ENCODE data around the gene DISP3. TPM values are rescaled to one million over a fixed set of nuclear protein-coding genes. Genes with fewer than 3 reads are reported as not detected.

Gene DISP3
- total and polyA plus RNA-seq, 2 experiments from 2014 or later, result 0.10 TPM; not detected in 1

GRCh38 chr1:11567244-11568065, 88.5 kb downstream of the DISP3 start:
- 87% methylated on average over 11 of the region's 11 CpGs for WGBS (ENCODE audit: low lambda C conversion rate, missing lambda C conversion rate)
- H2AFZ ChIP-seq, result no peak overlapping the region
- TF ChIP-seq, protein P1, sequence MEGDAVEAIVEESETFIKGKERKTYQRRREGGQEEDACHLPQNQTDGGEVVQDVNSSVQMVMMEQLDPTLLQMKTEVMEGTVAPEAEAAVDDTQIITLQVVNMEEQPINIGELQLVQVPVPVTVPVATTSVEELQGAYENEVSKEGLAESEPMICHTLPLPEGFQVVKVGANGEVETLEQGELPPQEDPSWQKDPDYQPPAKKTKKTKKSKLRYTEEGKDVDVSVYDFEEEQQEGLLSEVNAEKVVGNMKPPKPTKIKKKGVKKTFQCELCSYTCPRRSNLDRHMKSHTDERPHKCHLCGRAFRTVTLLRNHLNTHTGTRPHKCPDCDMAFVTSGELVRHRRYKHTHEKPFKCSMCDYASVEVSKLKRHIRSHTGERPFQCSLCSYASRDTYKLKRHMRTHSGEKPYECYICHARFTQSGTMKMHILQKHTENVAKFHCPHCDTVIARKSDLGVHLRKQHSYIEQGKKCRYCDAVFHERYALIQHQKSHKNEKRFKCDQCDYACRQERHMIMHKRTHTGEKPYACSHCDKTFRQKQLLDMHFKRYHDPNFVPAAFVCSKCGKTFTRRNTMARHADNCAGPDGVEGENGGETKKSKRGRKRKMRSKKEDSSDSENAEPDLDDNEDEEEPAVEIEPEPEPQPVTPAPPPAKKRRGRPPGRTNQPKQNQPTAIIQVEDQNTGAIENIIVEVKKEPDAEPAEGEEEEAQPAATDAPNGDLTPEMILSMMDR (IDR thresholded peaks at IDR 0.05; ENCODE audit: poor library complexity), result no peak
- TF ChIP-seq EZH2 (IDR thresholded peaks at IDR 0.05; ENCODE audit: borderline replicate concordance) (no peak), EZH2phosphoT487 (IDR thresholded peaks at IDR 0.05; ENCODE audit: low read depth, severe bottlenecking, unreplicated experiment) (no peak)

GRCh38 chr1:11568687-11569086, 89.7 kb downstream of the DISP3 start:
- Histone ChIP-seq H3K4me1 (ENCODE audit: insufficient read depth) (no peaks in the 10 kb centered on the region), H3K36me3 (replicated peaks; ENCODE audit: insufficient read depth, low read depth) (no peaks in the 10 kb centered on the region), H3K4me2 (no peak overlapping the region), H3K9me2 (replicated peaks; ENCODE audit: insufficient read depth) (no peaks in the 10 kb centered on the region), H3K79me2 (no peaks in the 10 kb centered on the region), H3K27ac (no peak overlapping the region), H2AFZ (no peak overlapping the region), H3K9me3 (ENCODE audit: low read depth) (no peaks in the 10 kb centered on the region), H3K4me3 (no peak overlapping the region), H3K27me3 (no peaks in the 10 kb centered on the region), H4K20me1 (ENCODE audit: insufficient read depth, poor library complexity, severe bottlenecking) (no peaks in the 10 kb centered on the region)
- no peak for TF ChIP-seq EZH2 (IDR thresholded peaks at IDR 0.05; ENCODE audit: borderline replicate concordance)
- TF ChIP-seq, protein P1 (IDR thresholded peaks at IDR 0.05; ENCODE audit: poor library complexity), result no peak
- no peak for TF ChIP-seq EZH2phosphoT487 (IDR thresholded peaks at IDR 0.05; ENCODE audit: low read depth, severe bottlenecking, unreplicated experiment)
- WGBS (ENCODE audit: low lambda C conversion rate, missing lambda C conversion rate), result 80% methylated on average over 8 of the region's 8 CpGs
- DNase-seq (ENCODE audit: low spot score), result no peak

More at GRCh38 chr1:11567244-11568065, 88.5 kb downstream of the DISP3 start:
- no peaks in the 10 kb centered on the region for H3K9me2 ChIP-seq (replicated peaks; ENCODE audit: insufficient read depth)
- H3K4me2 ChIP-seq, result no peak overlapping the region
- no peaks in the 10 kb centered on the region for H3K36me3 ChIP-seq (replicated peaks; ENCODE audit: insufficient read depth, low read depth)
- no peak for DNase-seq (ENCODE audit: low spot score)
- no peaks in the 10 kb centered on the region for H3K9me3 ChIP-seq (ENCODE audit: low read depth)
- H4K20me1 ChIP-seq (ENCODE audit: insufficient read depth, poor library complexity, severe bottlenecking), result no peaks in the 10 kb centered on the region
- H3K4me3 ChIP-seq, result no peak overlapping the region
- H3K4me1 ChIP-seq (ENCODE audit: insufficient read depth), result no peaks in the 10 kb centered on the region
- H3K27ac ChIP-seq, result no peak overlapping the region
- H3K27me3 ChIP-seq, result no peaks in the 10 kb centered on the region
- H3K79me2 ChIP-seq, result no peaks in the 10 kb centered on the region

DNA sequence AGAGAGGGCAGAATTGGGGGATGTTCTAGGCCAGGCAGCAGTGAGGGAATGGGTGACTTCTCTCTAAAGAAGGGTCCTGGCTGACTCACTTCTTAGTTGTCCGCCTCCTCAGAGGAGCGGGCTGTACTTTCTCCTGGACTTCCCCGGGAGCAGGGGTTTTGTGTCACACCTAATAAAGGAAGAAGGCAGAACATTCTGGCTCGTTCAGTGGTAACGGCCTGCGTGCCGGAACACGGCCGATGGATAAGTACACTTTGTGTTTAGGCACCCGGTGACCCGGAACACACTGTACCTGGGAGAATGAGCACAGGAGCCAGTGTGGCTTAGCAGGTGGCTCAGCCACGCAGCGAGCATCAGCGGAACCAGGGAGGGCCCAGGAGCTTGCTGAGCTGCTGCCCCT, 90.6 kb downstream of the DISP3 start:
- H3K4me3 ChIP-seq, result no peak overlapping the region
- no peaks in the 10 kb centered on the region for H3K9me3 ChIP-seq (ENCODE audit: low read depth)
- no peaks in the 10 kb centered on the region for H3K4me1 ChIP-seq (ENCODE audit: insufficient read depth)
- H4K20me1 ChIP-seq (ENCODE audit: insufficient read depth, poor library complexity, severe bottlenecking), result no peaks in the 10 kb centered on the region
- no peaks in the 10 kb centered on the region for H3K27me3 ChIP-seq
- H3K4me2 ChIP-seq, result no peak overlapping the region
- no peak for DNase-seq (ENCODE audit: low spot score)
- no peak overlapping the region for H2AFZ ChIP-seq
- TF ChIP-seq EZH2 (IDR thresholded peaks at IDR 0.05; ENCODE audit: borderline replicate concordance), result no peak
- TF ChIP-seq, protein P1 (IDR thresholded peaks at IDR 0.05; ENCODE audit: poor library complexity), result no peak
- no peak for TF ChIP-seq EZH2phosphoT487 (IDR thresholded peaks at IDR 0.05; ENCODE audit: low read depth, severe bottlenecking, unreplicated experiment)
- 81% methylated on average over 14 of the region's 14 CpGs for WGBS (ENCODE audit: low lambda C conversion rate, missing lambda C conversion rate)
- no peak overlapping the region for H3K27ac ChIP-seq
- no peaks in the 10 kb centered on the region for H3K9me2 ChIP-seq (replicated peaks; ENCODE audit: insufficient read depth)
- no peaks in the 10 kb centered on the region for H3K79me2 ChIP-seq
- no peaks in the 10 kb centered on the region for H3K36me3 ChIP-seq (replicated peaks; ENCODE audit: insufficient read depth, low read depth)

Data from hepatocyte (in vitro differentiated cells).